Measurements from ENCODE around the gene NPSR1.

The NPSR1 gene

DNA sequence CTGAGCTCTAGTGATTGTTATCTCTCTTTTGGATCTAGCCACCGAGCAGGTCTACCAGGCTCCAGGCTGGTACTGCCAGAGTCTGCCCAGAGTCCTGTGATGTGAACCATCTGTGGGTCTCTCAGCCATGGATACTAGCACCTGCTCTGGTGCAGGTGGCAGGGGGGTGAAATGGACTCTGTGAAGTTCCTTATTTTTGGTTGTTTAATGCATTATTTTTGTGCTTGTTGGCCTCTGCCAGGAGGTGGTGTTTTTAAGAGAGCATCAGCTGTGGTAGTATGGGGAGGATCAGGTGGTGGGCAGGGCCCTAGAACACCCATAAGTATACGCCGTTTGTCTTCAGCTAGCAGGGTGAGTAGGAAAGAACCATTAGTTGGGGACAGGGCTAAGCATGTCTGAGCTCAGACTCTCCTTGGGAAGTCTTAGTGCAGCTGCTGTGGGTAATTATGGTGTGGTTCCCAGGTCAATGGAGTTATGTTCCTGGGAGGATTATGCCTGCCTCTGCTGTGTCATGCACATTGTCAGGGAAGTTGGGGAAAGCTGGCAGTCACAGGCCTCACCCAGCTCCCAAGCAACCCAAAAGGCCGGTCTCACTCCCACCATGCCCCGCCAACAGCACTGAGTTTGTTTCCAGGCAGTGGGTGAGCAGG lies 81.8 kb downstream of the NPSR1 start:
- no peak for ATAC-seq (replicated peaks)
- Mint-ChIP-seq H3K27me3 (no peaks in the 10 kb centered on the region), H3K9me3 (peaks cover 3 to 10% of the 10 kb centered on the region in 2 donors), H3K4me1 (no peaks in the 10 kb centered on the region), H3K36me3 (no peaks in the 10 kb centered on the region), H3K4me3 (no peak overlapping the region), H3K27ac (no peak overlapping the region)
- DNase-seq, result no peak

DNA sequence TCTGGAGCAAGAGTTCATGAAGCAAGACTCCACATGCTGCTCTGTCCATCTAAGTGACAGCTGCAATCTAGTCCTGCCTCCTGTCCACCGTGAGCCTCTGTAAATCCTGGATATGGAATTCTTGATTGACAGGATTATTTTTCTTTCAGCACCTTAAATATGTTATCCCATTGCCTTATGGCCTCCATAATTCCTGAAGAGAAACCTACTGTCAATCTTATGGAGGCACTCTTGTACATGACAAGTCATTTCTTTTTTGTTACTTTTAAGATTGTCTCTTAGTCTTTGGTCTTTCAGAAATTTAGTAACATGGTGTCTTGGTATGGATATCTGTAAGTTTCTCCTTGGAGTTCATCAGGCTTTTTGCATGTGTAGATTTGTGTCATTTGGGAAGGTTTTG lies 82.8 kb downstream of the NPSR1 start:
- Mint-ChIP-seq H3K9me3 (peaks cover 3 to 10% of the 10 kb centered on the region in 2 donors), H3K27me3 (no peaks in the 10 kb centered on the region), H3K27ac (no peak overlapping the region), H3K36me3 (no peaks in the 10 kb centered on the region), H3K4me1 (no peaks in the 10 kb centered on the region), H3K4me3 (no peak overlapping the region)
- no peak for DNase-seq
- ATAC-seq (replicated peaks), result no peak

DNA sequence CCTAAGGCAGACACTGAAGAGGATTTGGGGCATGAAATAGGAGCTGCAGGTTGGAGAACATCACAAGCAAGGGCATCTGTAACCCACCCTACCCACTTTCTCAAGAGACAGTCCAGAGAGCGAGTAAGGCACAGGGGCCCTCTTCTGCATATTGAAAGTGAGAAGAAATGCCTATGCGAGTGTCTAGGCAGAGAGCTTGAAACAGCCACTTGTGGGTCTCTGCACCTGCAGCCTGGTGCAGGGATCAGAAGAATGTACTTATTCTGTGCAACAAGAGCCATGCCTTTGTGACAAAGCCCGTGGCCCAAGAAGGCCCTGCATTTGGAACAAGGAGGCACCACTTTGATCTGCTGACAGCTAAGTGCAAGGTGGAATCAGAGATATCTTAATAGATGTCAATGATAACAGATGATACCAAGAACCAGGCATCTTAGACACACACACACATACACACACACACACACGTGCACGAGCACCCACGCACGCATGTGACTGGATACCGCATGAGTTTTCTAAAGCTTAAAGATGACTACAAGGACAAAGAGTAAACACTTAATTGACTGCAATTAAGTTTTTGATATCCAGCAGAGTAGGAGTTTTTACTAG lies 89.3 kb downstream of the NPSR1 start:
- no peak for DNase-seq
- H3K27ac Mint-ChIP-seq, result no peak overlapping the region

DNA sequence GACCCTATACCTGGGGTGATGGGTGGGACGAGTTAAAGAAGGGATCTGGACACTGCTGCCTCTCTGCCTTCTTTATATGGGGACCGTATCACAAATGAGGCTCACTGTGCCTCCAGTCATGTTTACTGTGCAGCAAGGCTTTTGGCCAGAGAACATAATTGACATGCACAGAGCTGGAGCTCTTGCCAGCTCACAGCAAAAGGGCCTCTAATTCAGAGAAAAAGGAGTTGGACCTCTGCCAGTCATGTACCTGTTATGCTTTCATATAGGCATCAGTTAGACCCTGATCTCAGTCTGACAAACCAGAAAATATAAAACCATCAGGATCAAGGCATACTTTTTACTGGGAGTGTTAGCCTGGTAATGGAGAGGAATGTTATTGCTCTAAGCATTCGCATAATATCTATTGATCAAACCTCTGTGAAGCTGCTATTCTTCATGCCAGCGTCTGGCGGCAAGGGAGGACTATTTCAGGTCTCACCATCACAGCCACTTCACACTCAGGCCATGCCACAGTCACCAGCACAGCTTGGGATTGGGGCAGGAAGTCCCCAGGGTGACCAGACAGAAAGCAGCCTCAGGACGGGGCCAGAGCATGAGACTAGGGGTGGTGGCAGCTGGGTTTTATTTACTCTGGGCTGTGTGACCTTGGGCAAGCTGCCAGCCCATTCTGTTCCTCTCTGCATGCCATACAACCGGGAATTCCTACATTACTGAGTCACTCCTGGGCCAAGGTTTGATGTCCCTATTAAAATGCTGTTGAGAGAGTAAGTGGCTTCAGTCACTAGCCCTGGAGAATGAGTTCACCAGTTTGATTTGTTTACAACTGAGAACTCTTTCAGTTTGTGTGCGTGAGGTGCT lies 90.1 kb downstream of the NPSR1 start:
- ATAC-seq (replicated peaks) (no peak), DNase-seq (no peak)
- peaks cover 0 to 4% of the 10 kb centered on the region in 2 donors for H3K9me3 Mint-ChIP-seq
- no peak overlapping the region for H3K27ac Mint-ChIP-seq
- no peaks in the 10 kb centered on the region for H3K27me3 Mint-ChIP-seq
- no peaks in the 10 kb centered on the region for H3K36me3 Mint-ChIP-seq
- no peak overlapping the region for H3K4me3 Mint-ChIP-seq
- no peaks in the 10 kb centered on the region for H3K4me1 Mint-ChIP-seq

More for the DNA sequence above, 89.3 kb downstream of the NPSR1 start:
- peaks cover 0 to 8% of the 10 kb centered on the region in 2 donors for H3K9me3 Mint-ChIP-seq
- H3K36me3 Mint-ChIP-seq, result no peaks in the 10 kb centered on the region
- no peaks in the 10 kb centered on the region for H3K27me3 Mint-ChIP-seq
- ATAC-seq (replicated peaks), result no peak
- no peaks in the 10 kb centered on the region for H3K4me1 Mint-ChIP-seq
- no peak overlapping the region for H3K4me3 Mint-ChIP-seq

DNA sequence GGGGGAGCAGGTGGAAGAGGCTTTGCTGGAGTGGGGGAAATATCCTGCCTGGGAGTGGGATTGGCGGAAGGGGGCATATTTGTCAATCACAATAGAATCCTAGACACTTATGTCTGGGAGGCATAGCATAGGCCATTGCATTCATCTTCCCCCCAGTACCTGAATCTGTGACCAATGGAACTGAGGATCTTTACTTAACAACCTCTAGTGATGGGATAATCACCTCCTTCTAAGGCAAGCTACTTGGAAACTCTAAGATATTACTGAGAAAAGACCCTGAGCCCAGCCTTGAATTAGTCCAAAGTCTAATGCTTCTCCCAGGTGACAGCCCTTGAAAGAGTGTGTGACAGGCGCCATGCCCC lies 90.7 kb downstream of the NPSR1 start:
- no peaks in the 10 kb centered on the region for H3K4me1 Mint-ChIP-seq
- no peaks in the 10 kb centered on the region for H3K27me3 Mint-ChIP-seq
- ATAC-seq (replicated peaks), result no peak
- DNase-seq, result no peak
- H3K27ac Mint-ChIP-seq, result no peak overlapping the region
- H3K4me3 Mint-ChIP-seq, result no peak overlapping the region
- no peaks in the 10 kb centered on the region for H3K36me3 Mint-ChIP-seq
- no peaks in the 10 kb centered on the region for H3K9me3 Mint-ChIP-seq

DNA sequence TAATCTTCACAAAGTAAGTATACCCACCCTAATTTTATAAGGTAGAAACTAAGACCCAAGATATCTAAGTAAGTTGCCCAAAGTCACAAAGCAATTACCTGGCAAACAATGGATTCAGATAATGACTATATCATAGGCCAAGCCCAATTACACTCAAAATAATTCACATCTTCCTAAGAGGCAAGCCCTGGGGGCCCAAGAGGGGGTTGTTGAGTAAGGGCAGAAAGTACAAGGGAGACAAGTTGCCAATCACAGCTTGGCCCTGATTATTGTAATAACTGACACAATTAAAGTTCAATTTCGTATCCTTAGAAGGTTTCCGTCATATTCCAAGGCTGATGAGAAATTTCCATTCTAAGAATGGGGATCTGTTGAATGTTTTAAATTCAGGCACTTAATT lies 91.4 kb downstream of the NPSR1 start:
- H3K27me3 Mint-ChIP-seq, result no peaks in the 10 kb centered on the region
- DNase-seq (no peak), ATAC-seq (replicated peaks) (no peak)
- no peaks in the 10 kb centered on the region for H3K36me3 Mint-ChIP-seq
- H3K4me3 Mint-ChIP-seq, result no peak overlapping the region
- H3K4me1 Mint-ChIP-seq, result no peaks in the 10 kb centered on the region
- no peaks in the 10 kb centered on the region for H3K9me3 Mint-ChIP-seq
- no peak overlapping the region for H3K27ac Mint-ChIP-seq

DNA sequence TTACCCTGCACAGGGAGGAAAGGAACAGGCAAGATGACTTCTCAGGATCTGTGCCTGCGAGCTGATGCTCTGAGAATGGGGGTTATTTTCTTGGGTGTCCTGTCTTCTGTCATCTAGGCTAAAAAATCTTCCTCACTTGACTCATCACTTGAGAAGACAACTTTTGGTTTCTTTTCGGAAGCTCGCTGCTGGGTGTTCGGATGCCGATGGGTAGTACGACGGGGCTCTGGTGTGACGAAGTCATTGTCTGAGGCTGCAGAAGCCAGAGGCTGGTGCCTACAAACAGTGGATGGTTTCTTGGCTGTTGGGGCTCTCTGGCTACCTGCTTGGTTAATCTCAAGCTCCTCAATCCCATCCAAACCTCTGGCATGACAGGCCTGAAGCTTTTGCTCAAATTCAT lies 92.2 kb downstream of the NPSR1 start:
- Mint-ChIP-seq H3K4me1 (no peaks in the 10 kb centered on the region), H3K4me3 (no peak overlapping the region), H3K27me3 (no peaks in the 10 kb centered on the region), H3K36me3 (no peaks in the 10 kb centered on the region), H3K9me3 (no peaks in the 10 kb centered on the region), H3K27ac (no peak overlapping the region)
- no peak for DNase-seq
- no peak for ATAC-seq (replicated peaks)

DNA sequence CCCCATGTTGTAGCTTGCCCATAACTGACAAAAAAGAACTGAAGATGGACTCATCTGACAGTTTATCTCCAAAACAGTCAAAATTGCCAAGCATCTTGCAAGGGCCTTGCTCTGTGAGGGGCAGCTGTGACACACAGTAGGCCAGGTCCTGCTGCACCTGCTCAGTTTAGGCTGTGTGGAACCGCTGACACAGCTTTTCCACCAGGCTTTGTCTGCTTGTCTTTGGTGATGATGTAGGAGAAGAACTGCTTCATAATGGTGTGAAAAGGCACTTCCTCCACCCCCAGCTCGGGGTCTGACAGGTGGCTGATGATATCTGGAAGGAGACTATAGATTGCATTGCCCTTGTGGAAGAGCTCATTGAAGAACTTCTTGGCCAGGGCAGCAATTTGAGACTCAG lies 92.6 kb downstream of the NPSR1 start:
- no peaks in the 10 kb centered on the region for H3K27me3 Mint-ChIP-seq
- ATAC-seq (replicated peaks), result no peak
- H3K4me1 Mint-ChIP-seq, result no peaks in the 10 kb centered on the region
- no peaks in the 10 kb centered on the region for H3K36me3 Mint-ChIP-seq
- H3K4me3 Mint-ChIP-seq, result no peak overlapping the region
- DNase-seq, result no peak
- no peak overlapping the region for H3K27ac Mint-ChIP-seq
- no peaks in the 10 kb centered on the region for H3K9me3 Mint-ChIP-seq

DNA sequence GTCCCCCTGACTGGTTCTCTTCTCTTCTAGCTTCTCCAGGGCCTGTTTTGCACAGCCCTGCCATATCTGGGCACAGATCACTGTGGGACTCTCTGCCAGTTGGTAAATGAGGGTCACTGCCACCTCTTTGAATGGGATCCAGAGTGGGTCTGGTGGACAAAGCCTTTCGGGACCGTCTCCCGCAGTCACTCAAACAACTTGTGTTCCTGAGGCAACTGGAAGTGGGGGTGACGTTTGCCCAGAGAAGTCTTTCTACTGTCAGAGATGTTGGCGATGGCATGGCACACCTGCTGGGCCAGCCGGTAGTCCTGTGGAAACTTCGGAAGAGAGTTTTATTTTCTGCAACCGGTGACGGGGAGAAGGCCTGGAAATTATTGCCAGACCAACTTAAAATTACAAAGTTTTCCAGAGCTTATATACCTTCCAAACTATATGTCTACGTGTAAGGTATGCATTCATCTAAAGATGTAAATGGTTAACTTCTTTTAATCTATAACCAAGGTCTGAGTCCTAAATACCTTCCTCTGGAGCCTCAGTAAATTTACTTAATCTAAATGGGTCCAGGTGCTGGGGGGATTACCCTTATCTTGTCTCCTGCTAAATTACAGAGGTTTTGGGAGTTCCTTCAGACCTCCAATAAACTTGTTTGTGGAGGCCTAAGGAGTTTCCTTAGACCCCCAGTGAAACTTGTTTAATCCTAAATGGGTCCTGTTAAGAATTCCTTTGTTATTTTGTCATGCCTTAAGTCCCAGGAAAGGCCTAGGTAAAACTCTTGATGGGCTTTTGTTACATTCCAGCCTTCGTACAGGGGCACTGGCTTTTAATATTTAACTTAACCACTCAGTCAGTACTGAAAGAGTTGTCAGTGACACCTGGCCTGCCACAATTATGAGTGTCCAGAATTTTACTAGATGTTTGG lies 94.0 kb downstream of the NPSR1 start:
- no peaks in the 10 kb centered on the region for H3K27me3 Mint-ChIP-seq
- H3K36me3 Mint-ChIP-seq, result no peaks in the 10 kb centered on the region
- H3K4me1 Mint-ChIP-seq, result no peaks in the 10 kb centered on the region
- H3K4me3 Mint-ChIP-seq, result no peak overlapping the region
- no peak for ATAC-seq (replicated peaks)
- DNase-seq, result no peak
- no peaks in the 10 kb centered on the region for H3K9me3 Mint-ChIP-seq
- no peak overlapping the region for H3K27ac Mint-ChIP-seq

DNA sequence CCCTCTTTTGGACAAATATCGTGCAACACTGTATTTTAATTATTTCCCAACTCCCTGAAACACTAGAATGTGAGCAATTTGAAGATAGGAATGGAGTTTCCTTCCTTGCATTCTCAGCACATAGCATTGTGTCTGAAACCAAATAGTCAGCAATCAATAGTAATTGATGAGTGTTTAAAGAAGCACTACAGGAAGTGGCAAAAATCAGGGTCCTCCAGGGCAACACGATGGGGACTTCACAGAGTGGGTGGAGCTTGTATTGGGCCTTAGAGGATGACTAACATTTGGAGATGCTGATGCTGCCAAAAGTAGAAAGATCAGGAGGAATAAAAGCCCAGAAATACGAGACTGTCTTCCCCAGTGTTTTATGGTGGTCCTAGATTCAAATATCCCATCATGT lies 94.9 kb downstream of the NPSR1 start:
- Mint-ChIP-seq H3K4me3 (no peak overlapping the region), H3K4me1 (no peaks in the 10 kb centered on the region), H3K27me3 (no peaks in the 10 kb centered on the region), H3K9me3 (peaks cover 0 to 1% of the 10 kb centered on the region in 2 donors), H3K27ac (no peak overlapping the region), H3K36me3 (no peaks in the 10 kb centered on the region)
- ATAC-seq (replicated peaks), result no peak
- DNase-seq, result no peak

DNA sequence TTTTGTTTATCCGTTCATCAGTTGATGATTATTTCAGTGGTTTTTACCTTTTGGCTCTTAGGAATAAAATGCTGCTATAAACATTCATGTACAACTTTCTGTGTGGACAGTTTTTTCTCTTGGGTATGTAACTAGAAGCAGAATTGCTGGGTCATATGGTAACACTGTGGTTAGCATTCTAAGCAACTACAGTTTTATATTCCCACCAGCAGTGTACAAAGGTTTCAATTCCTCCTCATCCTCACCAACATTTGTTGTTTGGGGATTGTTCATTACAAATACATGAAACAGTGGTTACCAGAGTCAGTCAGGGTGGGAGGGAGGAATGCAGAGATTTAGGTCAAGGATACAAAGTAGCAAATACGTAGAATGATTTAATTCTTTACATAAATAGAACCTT lies 97.0 kb downstream of the NPSR1 start:
- peaks cover 0 to 1% of the 10 kb centered on the region in 2 donors for H3K9me3 Mint-ChIP-seq
- no peak overlapping the region for H3K27ac Mint-ChIP-seq
- ATAC-seq (replicated peaks) (no peak), DNase-seq (no peak)
- H3K4me3 Mint-ChIP-seq, result no peak overlapping the region
- no peaks in the 10 kb centered on the region for H3K27me3 Mint-ChIP-seq
- H3K36me3 Mint-ChIP-seq, result no peaks in the 10 kb centered on the region
- H3K4me1 Mint-ChIP-seq, result no peaks in the 10 kb centered on the region

DNA sequence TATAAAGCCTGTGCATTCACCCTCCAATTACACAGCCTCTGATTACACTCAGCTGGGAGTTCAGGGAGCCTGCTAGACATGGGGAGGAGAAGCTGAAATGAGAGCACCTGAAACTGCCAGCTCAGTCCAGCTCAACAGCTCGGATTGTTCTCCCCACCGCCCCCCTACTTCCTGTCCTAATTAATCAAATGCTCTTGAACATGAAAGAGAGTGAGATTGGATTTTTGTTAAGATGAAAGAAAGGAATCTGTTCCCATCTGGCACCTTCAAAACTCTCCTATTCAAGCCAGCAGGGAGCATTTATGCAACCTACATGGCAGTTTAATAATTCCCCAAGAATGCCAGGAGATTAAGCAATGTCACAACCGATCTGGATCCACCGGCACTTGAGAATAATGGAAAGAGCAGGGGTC lies 98.0 kb downstream of the NPSR1 start:
- H3K4me3 Mint-ChIP-seq, result no peak overlapping the region
- no peaks in the 10 kb centered on the region for H3K36me3 Mint-ChIP-seq
- no peaks in the 10 kb centered on the region for H3K4me1 Mint-ChIP-seq
- H3K27me3 Mint-ChIP-seq, result no peaks in the 10 kb centered on the region
- ATAC-seq (replicated peaks) (no peak), DNase-seq (no peak)
- H3K9me3 Mint-ChIP-seq, result peaks cover 0 to 1% of the 10 kb centered on the region in 2 donors
- H3K27ac Mint-ChIP-seq, result no peak overlapping the region

DNA sequence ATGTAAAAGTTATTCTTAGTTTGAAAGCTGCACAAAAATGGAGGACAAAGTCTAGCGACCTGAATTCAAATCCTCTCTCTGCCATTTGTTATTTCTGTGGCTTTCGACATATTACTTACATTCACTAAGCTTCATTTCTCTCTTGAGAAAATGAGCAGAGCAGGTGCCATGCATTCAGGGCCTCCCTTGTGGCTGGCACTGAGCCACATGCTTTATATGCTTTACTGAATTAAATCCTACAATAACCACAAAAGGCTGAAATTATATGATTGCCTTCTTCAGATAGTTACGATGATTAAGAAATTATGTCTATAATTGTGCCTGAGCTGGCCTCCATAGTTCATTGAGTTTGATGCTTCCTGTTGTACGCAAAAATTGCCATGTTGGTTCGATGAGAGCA lies 98.7 kb downstream of the NPSR1 start:
- Mint-ChIP-seq H3K27me3 (no peaks in the 10 kb centered on the region), H3K4me1 (no peaks in the 10 kb centered on the region), H3K27ac (no peak overlapping the region), H3K36me3 (no peaks in the 10 kb centered on the region), H3K4me3 (no peak overlapping the region), H3K9me3 (peaks cover 0 to 1% of the 10 kb centered on the region in 2 donors)
- DNase-seq (no peak), ATAC-seq (replicated peaks) (no peak)

DNA sequence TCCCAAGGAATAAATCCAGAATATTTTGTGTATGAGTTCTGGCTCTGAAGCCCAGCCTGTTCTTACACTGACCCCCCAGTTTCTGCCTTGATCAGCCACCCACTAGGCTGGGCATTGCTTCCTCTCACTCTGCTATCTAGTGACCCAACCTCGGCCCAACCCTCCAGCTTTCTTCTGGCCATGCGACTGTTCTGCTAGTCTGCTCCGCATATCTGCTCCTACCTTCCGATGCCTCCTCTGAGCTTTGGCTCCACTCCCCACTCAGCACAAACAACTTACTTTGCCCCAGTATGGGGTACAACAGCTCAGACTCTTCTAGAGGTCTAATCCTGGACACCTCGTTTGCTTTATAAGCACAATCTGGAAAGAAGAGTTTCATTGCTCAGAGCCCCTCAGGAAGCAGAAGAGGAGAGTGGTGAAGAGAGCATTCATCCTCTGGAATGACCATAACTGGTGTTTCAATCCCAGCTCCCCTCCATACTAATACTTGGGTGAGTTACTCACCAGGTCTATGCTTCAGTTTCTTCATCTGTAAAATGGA lies 99.6 kb downstream of the NPSR1 start:
- H3K27ac Mint-ChIP-seq, result no peak overlapping the region
- H3K4me3 Mint-ChIP-seq, result no peak overlapping the region
- no peak for DNase-seq
- no peaks in the 10 kb centered on the region for H3K36me3 Mint-ChIP-seq
- H3K27me3 Mint-ChIP-seq, result no peaks in the 10 kb centered on the region
- ATAC-seq (replicated peaks), result no peak
- H3K9me3 Mint-ChIP-seq, result peaks cover 0 to 1% of the 10 kb centered on the region in 2 donors
- no peaks in the 10 kb centered on the region for H3K4me1 Mint-ChIP-seq

All from stimulated activated naive B cell treated with anti-CD40 and anti-IgM and Interleukin-4, amounts not matched to agents 10 μg/mL and 1 μg/mL and 100 μg/mL, for 72 hours (primary cell).